Hematopoietic multipotent progenitor cell treated with erythropoietin and hydrocortisone succinate and interleukin-3 and kit ligand, for 17 days (in vitro differentiated cells): ENCODE measurements around the gene RB1.

Experiments
- DNase-seq: peaks from one replicate; pipeline ENCODE4 v3.0.0-alpha.2; 2015; ENCODE audit warnings: low spot score

RB1 gene

DNA sequence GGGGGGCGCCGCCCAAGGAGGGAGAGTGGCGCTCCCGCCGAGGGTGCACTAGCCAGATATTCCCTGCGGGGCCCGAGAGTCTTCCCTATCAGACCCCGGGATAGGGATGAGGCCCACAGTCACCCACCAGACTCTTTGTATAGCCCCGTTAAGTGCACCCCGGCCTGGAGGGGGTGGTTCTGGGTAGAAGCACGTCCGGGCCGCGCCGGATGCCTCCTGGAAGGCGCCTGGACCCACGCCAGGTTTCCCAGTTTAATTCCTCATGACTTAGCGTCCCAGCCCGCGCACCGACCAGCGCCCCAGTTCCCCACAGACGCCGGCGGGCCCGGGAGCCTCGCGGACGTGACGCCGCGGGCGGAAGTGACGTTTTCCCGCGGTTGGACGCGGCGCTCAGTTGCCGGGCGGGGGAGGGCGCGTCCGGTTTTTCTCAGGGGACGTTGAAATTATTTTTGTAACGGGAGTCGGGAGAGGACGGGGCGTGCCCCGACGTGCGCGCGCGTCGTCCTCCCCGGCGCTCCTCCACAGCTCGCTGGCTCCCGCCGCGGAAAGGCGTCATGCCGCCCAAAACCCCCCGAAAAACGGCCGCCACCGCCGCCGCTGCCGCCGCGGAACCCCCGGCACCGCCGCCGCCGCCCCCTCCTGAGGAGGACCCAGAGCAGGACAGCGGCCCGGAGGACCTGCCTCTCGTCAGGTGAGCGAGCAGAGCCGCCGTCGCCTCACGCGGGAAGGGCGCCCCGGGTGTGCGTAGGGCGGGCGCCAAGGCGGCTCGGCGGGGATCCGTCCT lies at the start of gene RB1:
Gene RB1, plus strand, starts transcription at position 393 of the 784 bp plus-strand sequence. Its CDS starts 162 bp downstream, at position 555.
- DNase-seq, result peak; percentile 90

- no peak for DNase-seq
Measured at GRCh38 chr13:48253849-48254248, 49.7 kb upstream of the RB1 start.

- no peak for DNase-seq
Measured at GRCh38 chr13:48255090-48255489, 48.5 kb upstream of the RB1 start.

DNA sequence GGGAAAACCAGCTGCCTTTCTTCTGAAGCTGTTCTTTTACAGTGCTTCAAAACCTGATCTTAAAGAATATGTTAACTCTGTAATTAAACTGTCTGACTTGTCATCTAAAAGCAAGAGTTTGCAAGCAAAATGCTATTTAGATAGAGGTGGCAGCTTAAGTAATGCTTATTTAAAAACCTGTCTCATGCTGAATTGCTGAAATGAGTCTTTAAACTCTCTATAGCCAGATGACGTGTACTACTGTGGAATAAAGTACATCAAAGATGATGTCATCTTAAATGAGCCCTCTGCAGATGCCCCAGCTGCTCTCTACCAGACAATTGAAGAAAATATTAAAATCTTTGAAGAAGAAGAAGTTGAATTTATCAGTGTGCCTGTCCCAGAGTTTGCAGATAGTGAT lies 47.6 kb upstream of the RB1 start:
- DNase-seq, result no peak

- no peak for DNase-seq
Measured at GRCh38 chr13:48258002-48258401, 45.5 kb upstream of the RB1 start.

GRCh38 chr13:48258430-48258829 lies 45.1 kb upstream of the RB1 start:
- DNase-seq, result no peak

GRCh38 chr13:48260970-48261369 lies 42.6 kb upstream of the RB1 start:
- DNase-seq, result no peak

DNA sequence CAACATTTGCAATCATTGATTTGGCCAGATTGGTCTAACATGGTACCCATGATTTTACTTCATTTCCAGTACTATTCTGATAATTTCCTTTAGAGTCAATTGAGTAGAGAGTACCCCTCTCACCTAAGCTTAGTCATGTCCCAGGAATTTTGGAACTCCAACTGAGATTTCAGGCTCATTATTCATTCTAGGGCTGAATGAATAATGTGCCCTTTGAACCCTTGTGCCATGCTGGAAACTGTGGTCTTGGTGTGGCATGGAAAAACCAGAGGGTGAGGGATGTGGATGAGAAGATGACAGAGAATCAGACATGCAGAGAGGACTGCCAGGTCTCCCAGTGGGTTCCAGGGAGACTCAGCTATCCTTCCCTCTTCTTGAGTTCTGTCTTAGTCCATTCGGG lies 40.4 kb upstream of the RB1 start:
- DNase-seq, result no peak

GRCh38 chr13:48264058-48264457 lies 39.5 kb upstream of the RB1 start:
- no peak for DNase-seq

- no peak for DNase-seq
Measured at GRCh38 chr13:48265217-48265815, 38.2 kb upstream of the RB1 start.

DNA sequence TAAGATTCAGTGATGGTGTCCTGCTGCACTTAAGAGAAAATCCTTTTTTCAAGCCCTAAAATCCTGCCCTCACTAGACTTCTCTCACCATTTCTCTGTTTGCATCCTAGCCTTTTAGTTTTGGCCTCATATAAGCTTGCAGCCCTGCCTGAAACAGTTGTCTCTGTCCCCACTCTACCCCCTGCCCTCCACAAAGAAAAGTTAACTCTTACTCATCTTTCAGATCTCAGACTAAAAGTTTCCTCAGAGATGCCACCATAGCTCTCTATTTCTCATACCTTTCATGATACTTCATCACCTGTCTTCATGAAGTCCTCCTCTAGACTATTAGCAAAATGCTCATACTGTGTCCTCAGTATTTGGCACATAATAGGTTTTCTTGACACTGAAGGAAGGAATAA lies 37.4 kb upstream of the RB1 start:
- no peak for DNase-seq

- no peak for DNase-seq
Measured at GRCh38 chr13:48266701-48267639, 36.6 kb upstream of the RB1 start.

DNA sequence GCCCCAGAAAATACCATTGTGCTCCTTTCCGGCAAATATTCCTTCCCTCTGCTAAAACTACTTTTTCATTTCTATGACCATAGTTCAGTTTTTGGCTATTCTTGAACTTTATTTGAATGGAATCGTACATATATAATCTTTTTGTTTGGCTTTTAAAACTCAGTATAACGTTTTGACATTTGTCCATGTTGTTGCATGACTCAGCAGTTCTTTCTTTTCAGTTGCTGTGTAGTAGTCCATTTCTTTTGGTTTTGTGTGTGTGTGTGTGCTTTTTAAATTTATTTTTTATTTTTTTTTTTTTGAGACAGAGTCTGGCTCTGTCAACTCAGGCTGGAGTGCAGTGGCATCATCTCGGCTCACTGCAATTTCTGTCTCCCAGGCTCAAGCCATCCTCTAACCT lies 35.5 kb upstream of the RB1 start:
- peak; percentile 27 for DNase-seq

DNA sequence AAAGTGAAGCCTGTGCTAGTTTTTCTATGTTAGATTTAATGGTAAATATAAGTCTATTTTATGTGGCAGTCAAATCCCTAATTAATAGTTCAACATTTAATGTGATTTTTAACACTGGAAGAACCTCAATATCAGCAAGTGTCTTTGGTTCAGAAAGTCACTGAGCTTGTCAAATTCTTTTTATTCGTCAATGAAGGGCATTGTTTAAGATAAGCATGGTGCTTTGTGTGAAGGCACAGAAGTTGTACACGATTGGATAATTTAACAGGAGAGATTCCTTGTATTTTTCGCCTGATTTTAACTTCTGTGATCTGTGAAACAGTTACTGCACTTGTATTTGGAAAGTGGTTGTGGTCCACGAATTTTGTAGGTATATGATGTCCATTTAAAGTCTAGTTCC lies 30.2 kb upstream of the RB1 start:
- no peak for DNase-seq

DNA sequence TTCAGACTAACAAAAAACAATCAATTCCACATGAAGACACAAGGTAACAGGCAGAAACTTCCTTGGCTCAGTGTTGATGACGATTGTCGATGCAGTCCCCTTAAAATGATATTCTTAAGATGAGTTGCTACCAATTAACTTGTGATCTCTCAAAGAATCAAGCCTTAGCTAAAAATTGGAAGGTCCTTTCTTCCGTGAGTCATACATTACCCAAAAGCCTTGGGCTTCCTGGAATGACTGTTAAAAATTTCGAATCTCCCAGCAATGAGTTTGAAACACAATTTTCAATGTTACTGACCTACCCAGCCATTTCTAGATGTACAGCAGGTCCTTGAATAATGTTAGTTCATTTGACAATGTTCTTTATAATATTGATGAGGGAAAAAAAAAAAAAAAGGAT lies 28.0 kb upstream of the RB1 start:
- DNase-seq, result no peak

DNA sequence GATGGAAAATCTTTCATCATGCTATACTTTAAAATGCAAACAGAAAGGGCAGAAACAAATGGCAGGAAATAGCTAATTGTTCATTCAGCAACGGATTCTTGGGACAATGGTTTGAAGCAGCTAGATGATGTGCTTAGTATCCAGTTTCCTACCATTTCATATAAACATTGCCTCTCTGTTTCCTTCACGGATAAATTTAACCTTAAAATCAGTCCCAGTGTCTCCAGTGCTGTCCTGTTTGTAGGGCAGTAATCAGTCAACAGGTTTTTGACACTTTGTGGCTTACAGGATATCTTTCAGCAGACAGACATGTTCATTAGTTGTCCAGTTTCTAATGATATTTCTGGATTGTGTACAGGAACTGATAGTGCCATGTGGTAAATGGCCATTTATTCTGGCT lies 24.7 kb upstream of the RB1 start:
- no peak for DNase-seq

DNA sequence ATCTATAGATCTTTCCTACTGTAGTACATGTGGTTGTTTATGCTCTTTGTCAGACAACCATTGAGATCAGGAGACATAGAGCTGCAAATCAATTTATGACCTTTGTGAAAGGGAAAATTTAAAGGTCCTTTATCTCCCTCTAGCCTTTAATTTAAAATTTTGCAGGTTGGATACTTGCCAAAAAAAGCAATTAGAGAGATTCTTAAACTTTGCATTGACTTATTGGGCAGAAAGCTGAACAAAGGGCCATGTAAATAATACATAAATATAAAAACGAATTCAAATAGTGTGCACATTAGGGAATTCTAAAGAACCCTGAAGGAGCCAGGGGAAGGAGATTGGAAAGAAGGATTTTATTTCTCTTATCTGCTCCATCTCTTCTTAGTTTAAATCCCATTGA lies 22.0 kb upstream of the RB1 start:
- DNase-seq, result no peak

GRCh38 chr13:48291730-48292129 lies 11.8 kb upstream of the RB1 start:
- peak; percentile 38 for DNase-seq

DNA sequence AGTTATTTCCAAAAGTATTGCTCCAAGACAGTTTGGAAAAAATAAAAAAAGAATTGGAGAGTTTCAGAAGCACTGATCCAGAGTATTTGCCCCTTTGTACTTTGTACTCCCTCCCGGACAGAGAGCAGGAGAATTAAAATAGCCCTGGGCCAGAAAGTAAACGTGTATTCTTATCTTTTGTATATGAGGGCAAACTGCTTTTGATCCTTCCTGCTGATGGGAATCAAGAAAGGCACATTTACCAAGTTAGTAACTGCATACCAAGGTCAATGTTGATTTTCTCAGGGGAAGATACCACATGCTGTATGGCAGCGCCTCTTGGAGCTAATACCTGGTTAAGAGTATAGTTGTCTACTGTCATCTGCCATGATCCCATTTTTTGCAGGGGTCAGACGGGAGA lies 10.9 kb upstream of the RB1 start:
- no peak for DNase-seq

GRCh38 chr13:48294653-48295052 lies 8.9 kb upstream of the RB1 start:
- no peak for DNase-seq

DNA sequence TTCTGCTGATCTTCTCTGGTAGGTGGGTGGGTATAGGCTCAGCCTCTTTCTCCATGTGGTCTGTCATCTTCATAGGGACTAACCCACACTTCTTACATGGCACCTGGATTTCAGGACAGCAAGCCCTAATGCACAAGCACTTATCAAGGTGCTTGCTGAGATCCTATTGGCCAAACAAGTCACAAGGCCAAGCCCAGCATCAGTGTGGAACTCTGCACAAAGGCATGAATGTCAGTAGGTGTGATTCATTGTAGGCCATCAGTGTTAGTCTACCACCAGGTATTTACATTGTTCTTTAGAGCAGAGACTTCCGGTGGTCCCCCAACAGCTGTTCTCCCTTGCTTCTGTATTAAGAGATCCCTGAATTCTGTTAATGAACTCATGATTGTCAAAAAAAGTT lies 8.3 kb upstream of the RB1 start:
- no peak for DNase-seq

GRCh38 chr13:48296528-48296927 lies 7.0 kb upstream of the RB1 start:
- DNase-seq, result no peak
